Neural progenitor cell (in vitro differentiated cells): ENCODE results near the gene TANC1. TPM values are rescaled to one million over a fixed set of nuclear protein-coding genes. Genes with fewer than 3 reads are reported as not detected.
"Not testable (repeated sequence)": the region's sequence is repeated elsewhere in the genome, so short reads cannot be mapped to it uniquely, and the experiment has no call there.

Experiments used
- DNase-seq: peaks from one replicate; pipeline ENCODE4 v3.0.0-alpha.2; 2016; ENCODE audit warnings: low spot score
- H2AFZ ChIP-seq: fragments of 200-600 bp; sonication (generic); replicated peaks from 2 replicates; pipeline ENCODE4 v1.6.1; 2016; ENCODE audit warnings: antibody characterized with exemption
- H3F3A ChIP-seq: fragments of 200-600 bp; sonication (generic); 2 replicates; pipeline ENCODE4 v1.6.1; 2016; ENCODE audit warnings: antibody characterized with exemption, low read depth
- H3K27ac ChIP-seq: fragments of 200-600 bp; sonication (generic); 2 replicates; pipeline ENCODE4 v1.5.1; 2016; ENCODE audit warnings: mild to moderate bottlenecking
- H3K27me3 ChIP-seq: fragments of 200-600 bp; sonication (generic); 2 replicates; pipeline ENCODE4 v1.6.1; 2016; ENCODE audit warnings: mild to moderate bottlenecking, moderate library complexity
- H3K36me3 ChIP-seq: fragments of 200-600 bp; sonication (generic); 2 replicates; pipeline ENCODE4 v1.5.1; 2016
- H3K4me1 ChIP-seq: fragments of 200-600 bp; sonication (generic); 2 replicates; pipeline ENCODE4 v1.6.1; 2016; ENCODE audit warnings: mixed run types
- H3K4me2 ChIP-seq: fragments of 200-600 bp; sonication (generic); 2 replicates; pipeline ENCODE4 v1.6.1; 2016
- H3K4me3 ChIP-seq: fragments of 200-600 bp; sonication (generic); 2 replicates; pipeline ENCODE4 v1.5.1; 2016
- H3K79me2 ChIP-seq: fragments of 200-600 bp; sonication (generic); 2 replicates; pipeline ENCODE4 v1.6.1; 2016; ENCODE audit warnings: low read depth
- H3K9ac ChIP-seq: fragments of 200-600 bp; sonication (generic); 2 replicates; pipeline ENCODE4 v1.6.1; 2016
- H3K9me3 ChIP-seq: fragments of 200-600 bp; sonication (generic); 2 replicates; pipeline ENCODE4 v1.5.1; 2016; ENCODE audit warnings: low read depth
- H4K20me1 ChIP-seq: fragments of 200-600 bp; sonication (generic); 2 replicates; pipeline ENCODE4 v1.6.1; 2016; ENCODE audit warnings: low read depth
- H3K27ac Mint-ChIP-seq: 3 replicates; pipeline ENCODE4 v1.8.0; 2021; ENCODE audit warnings: mixed read lengths
- H3K27me3 Mint-ChIP-seq: 2 replicates; pipeline ENCODE4 v1.8.0; 2022; ENCODE audit warnings: low read depth, mild to moderate bottlenecking, inconsistent platforms, moderate library complexity, mixed read lengths; ENCODE audit not compliant: insufficient read depth
- H3K36me3 Mint-ChIP-seq: 3 replicates; pipeline ENCODE4 v1.8.0; 2021; ENCODE audit warnings: mixed read lengths
- H3K4me1 Mint-ChIP-seq: 3 replicates; pipeline ENCODE4 v1.8.0; 2021; ENCODE audit warnings: mixed read lengths
- H3K4me3 Mint-ChIP-seq: 3 replicates; pipeline ENCODE4 v1.8.0; 2021; ENCODE audit warnings: mild to moderate bottlenecking, moderate library complexity, mixed read lengths
- H3K9me3 Mint-ChIP-seq: 3 replicates; pipeline ENCODE4 v1.8.0; 2020; ENCODE audit warnings: mixed read lengths
- EZH2 ChIP-seq: fragments of 200-600 bp; sonication (generic); IDR thresholded peaks from 2 replicates; pipeline ENCODE4 v1.6.1; 2017; ENCODE audit warnings: antibody characterized with exemption, mild to moderate bottlenecking, moderate library complexity
- EZH2phosphoT487 ChIP-seq: fragments of 200-600 bp; sonication (generic); IDR thresholded peaks from 2 replicates; pipeline ENCODE4 v1.6.1; 2017; ENCODE audit warnings: antibody characterized with exemption
- total RNA-seq: library from RNA; depleted of rRNA; stranded (reverse); fragments of >200 nt; gene quantifications from 2 replicates; pipeline ENCODE4 v1.2.3, GENCODE V29; 2015; ENCODE audit warnings: low replicate concordance
- TF ChIP-seq, protein P1 (sequence below): fragments of 200-600 bp; sonication (generic); IDR thresholded peaks from 2 replicates; pipeline ENCODE4 v1.5.1; 2017; ENCODE audit warnings: antibody characterized with exemption, mild to moderate bottlenecking

Gene TANC1
- total RNA-seq, 1 donor from 2014 or later: 11.9 TPM

DNA sequence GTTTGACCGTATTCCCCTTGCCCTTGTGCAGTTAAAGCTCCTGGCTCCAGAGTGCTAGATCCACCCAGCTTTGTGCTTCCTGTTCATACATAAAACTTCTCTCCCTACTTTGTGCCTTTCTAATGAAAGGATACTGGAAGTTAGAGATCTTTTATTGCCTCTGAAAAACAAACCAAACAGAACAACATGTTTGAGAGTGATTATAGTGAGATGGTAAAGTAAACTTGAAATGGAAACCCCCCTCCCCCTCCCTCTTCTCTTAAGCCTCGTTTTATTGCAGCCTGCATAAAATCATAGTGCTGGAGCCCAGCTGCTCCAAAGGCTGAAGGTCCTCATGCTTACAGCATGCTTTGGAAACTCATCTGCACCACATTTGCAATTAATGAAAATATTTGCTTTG, 125.1 kb downstream of the TANC1 start:
- H3K9me3 Mint-ChIP-seq: peaks cover 4% of the 10 kb centered on the region
- H3K4me2 ChIP-seq: no peak overlapping the region
- no peak overlapping the region for H3K27ac Mint-ChIP-seq

GRCh38 chr2:159094173-159094737, 125.8 kb downstream of the TANC1 start:
- no peaks in the 10 kb centered on the region for H3K4me1 ChIP-seq
- TF ChIP-seq EZH2 (no peak), EZH2phosphoT487 (no peak)
- TF ChIP-seq, protein P1, sequence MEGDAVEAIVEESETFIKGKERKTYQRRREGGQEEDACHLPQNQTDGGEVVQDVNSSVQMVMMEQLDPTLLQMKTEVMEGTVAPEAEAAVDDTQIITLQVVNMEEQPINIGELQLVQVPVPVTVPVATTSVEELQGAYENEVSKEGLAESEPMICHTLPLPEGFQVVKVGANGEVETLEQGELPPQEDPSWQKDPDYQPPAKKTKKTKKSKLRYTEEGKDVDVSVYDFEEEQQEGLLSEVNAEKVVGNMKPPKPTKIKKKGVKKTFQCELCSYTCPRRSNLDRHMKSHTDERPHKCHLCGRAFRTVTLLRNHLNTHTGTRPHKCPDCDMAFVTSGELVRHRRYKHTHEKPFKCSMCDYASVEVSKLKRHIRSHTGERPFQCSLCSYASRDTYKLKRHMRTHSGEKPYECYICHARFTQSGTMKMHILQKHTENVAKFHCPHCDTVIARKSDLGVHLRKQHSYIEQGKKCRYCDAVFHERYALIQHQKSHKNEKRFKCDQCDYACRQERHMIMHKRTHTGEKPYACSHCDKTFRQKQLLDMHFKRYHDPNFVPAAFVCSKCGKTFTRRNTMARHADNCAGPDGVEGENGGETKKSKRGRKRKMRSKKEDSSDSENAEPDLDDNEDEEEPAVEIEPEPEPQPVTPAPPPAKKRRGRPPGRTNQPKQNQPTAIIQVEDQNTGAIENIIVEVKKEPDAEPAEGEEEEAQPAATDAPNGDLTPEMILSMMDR: no peak
- no peak overlapping the region for H3K4me3 ChIP-seq
- no peaks in the 10 kb centered on the region for H3K9me3 ChIP-seq
- H3K9ac ChIP-seq: no peak overlapping the region
- DNase-seq: no peak
- peaks cover 4% of the 10 kb centered on the region for H3K9me3 Mint-ChIP-seq
- no peaks in the 10 kb centered on the region for H3F3A ChIP-seq
- no peak overlapping the region for H3K27ac Mint-ChIP-seq
- H3K36me3 ChIP-seq: no peaks in the 10 kb centered on the region
- H3K27me3 Mint-ChIP-seq: no peaks in the 10 kb centered on the region
- H3K4me2 ChIP-seq: no peak overlapping the region
- no peak overlapping the region for H3K27ac ChIP-seq
- H4K20me1 ChIP-seq: no peaks in the 10 kb centered on the region
- H3K4me3 Mint-ChIP-seq: no peak overlapping the region
- H3K4me1 Mint-ChIP-seq: peaks cover 19% of the 10 kb centered on the region
- peaks cover 7% of the 10 kb centered on the region for H3K36me3 Mint-ChIP-seq
- H3K27me3 ChIP-seq: no peaks in the 10 kb centered on the region
- no peaks in the 10 kb centered on the region for H3K79me2 ChIP-seq
- no peak overlapping the region for H2AFZ ChIP-seq

More for the DNA sequence above, 125.1 kb downstream of the TANC1 start:
- DNase-seq: no peak
- Mint-ChIP-seq H3K27me3 (no peaks in the 10 kb centered on the region), H3K4me1 (peaks cover 24% of the 10 kb centered on the region), H3K36me3 (peaks cover 5% of the 10 kb centered on the region), H3K4me3 (no peak overlapping the region)
- Histone ChIP-seq H3K27me3 (no peaks in the 10 kb centered on the region), H2AFZ (no peak overlapping the region), H3K9me3 (no peaks in the 10 kb centered on the region), H3K27ac (no peak overlapping the region), H4K20me1 (no peaks in the 10 kb centered on the region), H3F3A (no peaks in the 10 kb centered on the region), H3K9ac (no peak overlapping the region), H3K36me3 (no peaks in the 10 kb centered on the region), H3K4me1 (no peaks in the 10 kb centered on the region), H3K79me2 (no peaks in the 10 kb centered on the region), H3K4me3 (no peak overlapping the region)
- TF ChIP-seq EZH2: no peak
- TF ChIP-seq, protein P1: no peak
- no peak for TF ChIP-seq EZH2phosphoT487

GRCh38 chr2:159095813-159096212, 127.4 kb downstream of the TANC1 start:
- Histone ChIP-seq H2AFZ (no peak overlapping the region), H3K4me2 (no peak overlapping the region), H4K20me1 (no peaks in the 10 kb centered on the region), H3K27ac (no peak overlapping the region), H3K4me3 (no peak overlapping the region), H3K9me3 (no peaks in the 10 kb centered on the region), H3K9ac (no peak overlapping the region), H3K36me3 (no peaks in the 10 kb centered on the region), H3F3A (no peaks in the 10 kb centered on the region), H3K79me2 (no peaks in the 10 kb centered on the region), H3K4me1 (no peaks in the 10 kb centered on the region), H3K27me3 (no peaks in the 10 kb centered on the region)
- no peak overlapping the region for H3K27ac Mint-ChIP-seq
- H3K36me3 Mint-ChIP-seq: peaks cover 9% of the 10 kb centered on the region
- H3K4me3 Mint-ChIP-seq: no peak overlapping the region
- DNase-seq: no peak
- peaks cover 4% of the 10 kb centered on the region for H3K9me3 Mint-ChIP-seq
- no peaks in the 10 kb centered on the region for H3K27me3 Mint-ChIP-seq
- TF ChIP-seq, protein P1: no peak
- no peak for TF ChIP-seq EZH2
- TF ChIP-seq EZH2phosphoT487: no peak
- H3K4me1 Mint-ChIP-seq: peaks cover 15% of the 10 kb centered on the region

DNA sequence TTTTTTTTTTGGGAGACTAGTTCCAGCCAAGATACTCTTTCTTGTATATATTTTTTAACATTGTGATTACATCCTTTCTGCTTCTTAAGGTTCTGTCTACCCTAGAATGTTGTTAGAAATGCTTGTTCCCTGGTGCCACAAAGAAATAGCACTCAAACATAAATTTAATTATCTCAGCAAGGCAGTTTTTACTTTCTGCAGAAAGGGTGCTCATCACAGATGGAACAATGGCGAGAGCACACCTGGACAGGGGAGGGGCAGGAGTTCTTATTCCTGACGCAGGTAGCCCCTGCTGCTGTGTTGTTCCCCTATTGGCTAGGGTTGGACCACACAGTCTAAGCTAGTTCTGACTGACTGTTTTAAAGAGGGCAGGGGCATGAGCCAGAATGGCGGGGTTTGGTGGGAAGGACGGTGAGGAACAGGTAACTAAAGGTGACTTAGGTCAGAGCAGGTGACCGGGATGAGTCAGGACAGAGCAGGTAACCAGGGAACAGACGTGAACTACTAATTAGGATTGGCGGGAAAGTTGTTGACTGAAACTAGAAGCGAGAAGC, 127.9 kb downstream of the TANC1 start:
- H4K20me1 ChIP-seq, H3K4me3 ChIP-seq, H3K27ac ChIP-seq, H3K9me3 Mint-ChIP-seq, H2AFZ ChIP-seq, H3K4me1 ChIP-seq, H3K4me2 ChIP-seq, H3K4me3 Mint-ChIP-seq, H3K27me3 ChIP-seq, H3K27ac Mint-ChIP-seq, H3K36me3 ChIP-seq, H3K9ac ChIP-seq, H3K27me3 Mint-ChIP-seq, H3F3A ChIP-seq, H3K9me3 ChIP-seq, H3K36me3 Mint-ChIP-seq, DNase-seq, H3K79me2 ChIP-seq: not testable (repeated sequence)
- H3K4me1 Mint-ChIP-seq: peaks cover 14% of the 10 kb centered on the region
